ENCODE results near the gene CMC2. TPM values are rescaled to one million over a fixed set of nuclear protein-coding genes. Genes with fewer than 3 reads are reported as not detected.

CMC2 gene
- total and polyA plus RNA-seq, 8 donors: 10.4 to 149 (median 80.6) TPM

GRCh38 chr16:81000873-81001272, 5.8 kb downstream of the CMC2 start:
- H3K9me3 ChIP-seq: no peaks in the 10 kb centered on the region
- peaks cover 29 to 61% (median 47%) of the 10 kb centered on the region in 4 donors for H3K4me1 ChIP-seq
- WGBS, 5 donors: 95 to 100% (median 97%) methylated on average over 3 of the region's 3 CpGs
- no peak for DNase-seq
- H3K36me3 ChIP-seq: no peaks in the 10 kb centered on the region
- H3K27ac ChIP-seq: no peak overlapping the region
- no peak overlapping the region for H3K4me3 ChIP-seq
- TF ChIP-seq POLR2A (IDR thresholded peaks at IDR 0.05): no peak
- no peak for TF ChIP-seq CTCF (IDR thresholded peaks at IDR 0.05)
- TF ChIP-seq POLR2AphosphoS5 (IDR thresholded peaks at IDR 0.05): no peak
- no peak for TF ChIP-seq EP300 (IDR thresholded peaks at IDR 0.05)
- intact Hi-C loops (cut with DNase I; ENCODE audit: low total_unique reads): no loop called here
- H3K27me3 ChIP-seq: no peaks in the 10 kb centered on the region

- Histone ChIP-seq H3K36me3 (peaks cover 0 to 6% (median 0%) of the 10 kb centered on the region in 4 donors), H3K9me3 (no peaks in the 10 kb centered on the region), H3K4me1 (peaks cover 4 to 42% (median 28%) of the 10 kb centered on the region in 4 donors), H3K27me3 (no peaks in the 10 kb centered on the region), H3K4me3 (peak overlapping the region in 1 of 4 donors; percentile 32), H3K27ac (peak overlapping the region in 4 of 5 donors; percentile 66 to 75 (median 70))
- TF ChIP-seq EP300 (IDR thresholded peaks at IDR 0.05): no peak
- no peak for TF ChIP-seq POLR2AphosphoS5 (IDR thresholded peaks at IDR 0.05)
- TF ChIP-seq POLR2A (IDR thresholded peaks at IDR 0.05): no peak
- TF ChIP-seq CTCF (IDR thresholded peaks at IDR 0.05): no peak
- 81 to 88% (median 86%) methylated on average over 7 of the region's 7 CpGs for WGBS, 5 donors
- intact Hi-C loops (cut with DNase I; ENCODE audit: low total_unique reads): no loop called here
- no peak for DNase-seq
Measured at GRCh38 chr16:80997964-80998620, 8.6 kb downstream of the CMC2 start.

- Histone ChIP-seq H3K4me3 (peak overlapping the region; percentile 9 to 32 (median 15)), H3K9me3 (no peaks in the 10 kb centered on the region), H3K27me3 (no peaks in the 10 kb centered on the region), H3K27ac (peak overlapping the region in 4 of 5 donors; percentile 66 to 75 (median 70)), H3K36me3 (peaks cover 0 to 6% (median 0%) of the 10 kb centered on the region in 4 donors), H3K4me1 (peaks cover 4 to 47% (median 28%) of the 10 kb centered on the region in 4 donors)
- intact Hi-C loops (cut with DNase I; ENCODE audit: low total_unique reads): no loop called here
- peak in 1 of 2 donors; percentile 71 for DNase-seq
- no peak for TF ChIP-seq EP300 (IDR thresholded peaks at IDR 0.05)
- peak in 1 of 7 experiments; percentile 7 for TF ChIP-seq CTCF (IDR thresholded peaks at IDR 0.05)
- TF ChIP-seq POLR2A (IDR thresholded peaks at IDR 0.05): no peak
- 11 to 28% (median 19%) methylated on average over 9 of the region's 9 CpGs for WGBS, 5 donors
Measured at GRCh38 chr16:80997139-80997798, 9.4 kb downstream of the CMC2 start.

GRCh38 chr16:80996688-80997138, 10.0 kb downstream of the CMC2 start:
- Histone ChIP-seq H3K4me1 (peaks cover 4 to 52% (median 31%) of the 10 kb centered on the region in 4 donors), H3K9me3 (no peaks in the 10 kb centered on the region), H3K36me3 (peaks cover 0 to 6% (median 0%) of the 10 kb centered on the region in 4 donors), H3K27ac (peak overlapping the region in 4 of 5 donors; percentile 66 to 75 (median 70)), H3K27me3 (no peaks in the 10 kb centered on the region), H3K4me3 (peak overlapping the region; percentile 9 to 32 (median 15))
- no peak for DNase-seq
- 26 to 38% (median 37%) methylated on average over 4 of the region's 4 CpGs for WGBS, 5 donors
- no peak for TF ChIP-seq CTCF (IDR thresholded peaks at IDR 0.05)
- no peak for TF ChIP-seq POLR2A (IDR thresholded peaks at IDR 0.05)
- TF ChIP-seq EP300 (IDR thresholded peaks at IDR 0.05): no peak
- no peak for TF ChIP-seq POLR2AphosphoS5 (IDR thresholded peaks at IDR 0.05)
- intact Hi-C loops (cut with DNase I; ENCODE audit: low total_unique reads): no loop called here
